Measurements from ENCODE around the gene SAP30BP. TPM values are rescaled to one million over a fixed set of nuclear protein-coding genes. Genes with fewer than 3 reads are reported as not detected.

Gene SAP30BP
- total and polyA plus RNA-seq, 2 of the 13 experiments (the other 11 are each of a cell fraction or from before 2014, with no cell fraction given): 67.7 to 99.4 TPM

- TF ChIP-seq ATF3 (CRISPR knock-in tag; IDR thresholded peaks at IDR 0.05): peak; percentile 20; the same call in 1 of the 2 replicates
- TF ChIP-seq KDM1A (CRISPR knock-in tag; IDR thresholded peaks at IDR 0.05): no peak
- no peak for TF ChIP-seq ISL2 (CRISPR knock-in tag; IDR thresholded peaks at IDR 0.05)
- no peak for TF ChIP-seq ZNF431 (CRISPR knock-in tag; IDR thresholded peaks at IDR 0.05; ENCODE audit: borderline replicate concordance, low read depth)
- no peak for TF ChIP-seq ZNF557 (CRISPR knock-in tag; IDR thresholded peaks at IDR 0.05)
- TF ChIP-seq KMT2B (CRISPR knock-in tag; IDR thresholded peaks at IDR 0.05): no peak
- TF ChIP-seq ZNF7 (CRISPR knock-in tag; IDR thresholded peaks at IDR 0.05): no peak
- no peak for TF ChIP-seq RFXAP (CRISPR knock-in tag; IDR thresholded peaks at IDR 0.05; ENCODE audit: borderline replicate concordance)
- no peak for TF ChIP-seq ZNF329 (CRISPR knock-in tag; IDR thresholded peaks at IDR 0.05; ENCODE audit: low read depth)
- TF ChIP-seq NCOA5 (CRISPR knock-in tag; IDR thresholded peaks at IDR 0.05): no peak
- no peak for TF ChIP-seq MEIS1 (CRISPR knock-in tag; IDR thresholded peaks at IDR 0.05; ENCODE audit: borderline replicate concordance)
- TF ChIP-seq SRF (IDR thresholded peaks at IDR 0.05; ENCODE audit: low read depth, low read length): no peak
- TF ChIP-seq ZNF75D (CRISPR knock-in tag; IDR thresholded peaks at IDR 0.05; ENCODE audit: borderline replicate concordance): no peak
- no peak for TF ChIP-seq SP1 (IDR thresholded peaks at IDR 0.05)
- TF ChIP-seq SP1 (CRISPR knock-in tag; IDR thresholded peaks at IDR 0.05): peak; percentile 57
- TF ChIP-seq ZNF652 (CRISPR knock-in tag; IDR thresholded peaks at IDR 0.05; ENCODE audit: borderline replicate concordance, low read depth): no peak
- TF ChIP-seq ZNF782 (CRISPR knock-in tag; IDR thresholded peaks at IDR 0.05; ENCODE audit: borderline replicate concordance): peak; percentile 63; the same call in 1 of the 2 replicates
- TF ChIP-seq TEAD3 (CRISPR knock-in tag; optimal IDR thresholded peaks at IDR 0.05; ENCODE audit: borderline replicate concordance): no peak
- TF ChIP-seq SOX13 (IDR thresholded peaks at IDR 0.05): no peak
- peak in 1 of 2 experiments; percentile 50; a peak in 2 of 4 replicates for TF ChIP-seq SOX13 (CRISPR knock-in tag; conservative IDR thresholded peaks at IDR 0.05 in 1 of 2, IDR thresholded peaks at IDR 0.05 in 1 of 2)
- TF ChIP-seq ZNF17 (CRISPR knock-in tag; IDR thresholded peaks at IDR 0.05): no peak
- TF ChIP-seq HOXA5 (CRISPR knock-in tag; IDR thresholded peaks at IDR 0.05): no peak
- no peak; the same call in 1 of the 2 replicates for TF ChIP-seq TBX3 (IDR thresholded peaks at IDR 0.05; ENCODE audit: borderline replicate concordance)
- peak; percentile 66 for TF ChIP-seq GATAD2A (CRISPR knock-in tag; IDR thresholded peaks at IDR 0.05)
- no peak for TF ChIP-seq ZNF20 (CRISPR knock-in tag; IDR thresholded peaks at IDR 0.05)
- no peak for TF ChIP-seq ZKSCAN1 (IDR thresholded peaks at IDR 0.05; ENCODE audit: low read length)
- no peak for TF ChIP-seq XBP1 (CRISPR knock-in tag; IDR thresholded peaks at IDR 0.05)
- no peak for TF ChIP-seq TBP (CRISPR knock-in tag; IDR thresholded peaks at IDR 0.05)
- no peak for TF ChIP-seq GMEB2 (CRISPR knock-in tag; IDR thresholded peaks at IDR 0.05; ENCODE audit: low read depth)
- no peak for TF ChIP-seq ZNF276 (CRISPR knock-in tag; IDR thresholded peaks at IDR 0.05; ENCODE audit: low read depth)
- no peak for TF ChIP-seq BRF2 (CRISPR knock-in tag; IDR thresholded peaks at IDR 0.05)
Observed at GRCh38 chr17:75738218-75738802, 71.2 kb downstream of the SAP30BP start (continued).
